Parathyroid adenoma (tissue), 2 donors: ENCODE results near the gene SNX20.

Experiments used
- H2AFZ ChIP-seq: fragments of 300-600 bp; sonication (generic); one replicate; pipeline ENCODE4 v1.7.0; 2017; ENCODE audit warnings: antibody characterized with exemption, mild to moderate bottlenecking
- H3K27ac ChIP-seq: fragments of 300-600 bp; sonication (generic); one replicate; pipeline ENCODE4 v1.7.0; 2017
- H3K27me3 ChIP-seq: fragments of 300-600 bp; sonication (generic); one replicate; pipeline ENCODE4 v1.7.0; 2017; ENCODE audit warnings: low read length; ENCODE audit not compliant: control insufficient read depth, insufficient read depth
- H3K36me3 ChIP-seq: fragments of 300-600 bp; sonication (generic); one replicate; pipeline ENCODE4 v1.7.0; 2017; ENCODE audit warnings: low read length; ENCODE audit not compliant: control insufficient read depth, insufficient read depth
- H3K4me1 ChIP-seq: fragments of 300-600 bp; sonication (generic); one replicate; pipeline ENCODE4 v1.7.0; 2017; ENCODE audit warnings: control low read depth
- H3K4me2 ChIP-seq: fragments of 300-600 bp; sonication (generic); one replicate; pipeline ENCODE4 v1.7.0; 2017; ENCODE audit warnings: low read length
- H3K4me3 ChIP-seq: fragments of 300-600 bp; sonication (generic); one replicate; pipeline ENCODE4 v1.7.0; 2017; ENCODE audit warnings: low read depth, low read length
- H3K79me2 ChIP-seq: fragments of 300-600 bp; sonication (generic); one replicate; pipeline ENCODE4 v1.7.0; 2017; ENCODE audit warnings: control low read depth
- H3K9ac ChIP-seq: fragments of 300-600 bp; sonication (generic); one replicate; pipeline ENCODE4 v1.7.0; 2017; ENCODE audit warnings: mild to moderate bottlenecking
- H3K9me3 ChIP-seq: fragments of 300-600 bp; sonication (generic); one replicate; pipeline ENCODE4 v1.7.0; 2017; ENCODE audit warnings: low read length; ENCODE audit not compliant: control insufficient read depth
- TF ChIP-seq, protein P1 (sequence below): fragments of 300-600 bp; sonication (generic); IDR thresholded peaks from one replicate; pipeline ENCODE4 v1.7.0; 2017; ENCODE audit warnings: antibody characterized with exemption, mild to moderate bottlenecking
- donor health status: primary hyperparathyroidism.

SNX20 gene

DNA sequence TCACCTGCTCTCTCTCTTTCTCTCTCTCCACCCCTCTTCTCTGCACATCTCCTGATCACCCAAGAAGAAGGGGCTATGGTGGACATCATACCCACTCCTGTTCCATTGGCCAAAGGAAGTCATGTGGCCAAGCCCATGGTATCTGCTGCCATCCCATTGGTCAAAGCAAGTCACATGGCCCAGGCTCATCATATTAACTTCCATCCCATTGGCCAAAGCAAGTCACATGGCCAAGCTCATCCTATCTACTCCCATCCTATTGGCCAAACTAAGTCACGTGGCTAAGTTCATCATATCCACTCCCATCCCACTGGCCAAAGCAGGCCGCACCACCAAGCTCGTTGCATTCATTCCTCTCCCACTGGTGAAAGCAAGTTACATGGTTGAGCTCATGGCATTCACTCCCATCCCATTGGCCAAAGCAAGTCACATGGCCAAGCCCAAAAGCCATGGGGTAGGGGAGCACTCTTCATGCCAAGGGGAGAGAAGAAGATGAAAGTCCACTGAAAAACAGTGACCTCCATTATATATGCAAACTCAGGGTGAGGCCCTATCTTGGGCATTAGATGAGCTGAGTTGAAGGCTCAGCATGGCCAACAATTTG lies 29.2 kb downstream of the SNX20 start:
- Histone ChIP-seq H3K4me3 (no peak overlapping the region), H3K4me1 (no peaks in the 10 kb centered on the region), H3K27ac (no peak overlapping the region), H3K4me2 (no peak overlapping the region), H2AFZ (no peak overlapping the region), H3K36me3 (no peaks in the 10 kb centered on the region), H3K27me3 (no peaks in the 10 kb centered on the region), H3K79me2 (no peaks in the 10 kb centered on the region), H3K9ac (no peak overlapping the region), H3K9me3 (no peaks in the 10 kb centered on the region)
- TF ChIP-seq, protein P1, sequence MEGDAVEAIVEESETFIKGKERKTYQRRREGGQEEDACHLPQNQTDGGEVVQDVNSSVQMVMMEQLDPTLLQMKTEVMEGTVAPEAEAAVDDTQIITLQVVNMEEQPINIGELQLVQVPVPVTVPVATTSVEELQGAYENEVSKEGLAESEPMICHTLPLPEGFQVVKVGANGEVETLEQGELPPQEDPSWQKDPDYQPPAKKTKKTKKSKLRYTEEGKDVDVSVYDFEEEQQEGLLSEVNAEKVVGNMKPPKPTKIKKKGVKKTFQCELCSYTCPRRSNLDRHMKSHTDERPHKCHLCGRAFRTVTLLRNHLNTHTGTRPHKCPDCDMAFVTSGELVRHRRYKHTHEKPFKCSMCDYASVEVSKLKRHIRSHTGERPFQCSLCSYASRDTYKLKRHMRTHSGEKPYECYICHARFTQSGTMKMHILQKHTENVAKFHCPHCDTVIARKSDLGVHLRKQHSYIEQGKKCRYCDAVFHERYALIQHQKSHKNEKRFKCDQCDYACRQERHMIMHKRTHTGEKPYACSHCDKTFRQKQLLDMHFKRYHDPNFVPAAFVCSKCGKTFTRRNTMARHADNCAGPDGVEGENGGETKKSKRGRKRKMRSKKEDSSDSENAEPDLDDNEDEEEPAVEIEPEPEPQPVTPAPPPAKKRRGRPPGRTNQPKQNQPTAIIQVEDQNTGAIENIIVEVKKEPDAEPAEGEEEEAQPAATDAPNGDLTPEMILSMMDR, result no peak

DNA sequence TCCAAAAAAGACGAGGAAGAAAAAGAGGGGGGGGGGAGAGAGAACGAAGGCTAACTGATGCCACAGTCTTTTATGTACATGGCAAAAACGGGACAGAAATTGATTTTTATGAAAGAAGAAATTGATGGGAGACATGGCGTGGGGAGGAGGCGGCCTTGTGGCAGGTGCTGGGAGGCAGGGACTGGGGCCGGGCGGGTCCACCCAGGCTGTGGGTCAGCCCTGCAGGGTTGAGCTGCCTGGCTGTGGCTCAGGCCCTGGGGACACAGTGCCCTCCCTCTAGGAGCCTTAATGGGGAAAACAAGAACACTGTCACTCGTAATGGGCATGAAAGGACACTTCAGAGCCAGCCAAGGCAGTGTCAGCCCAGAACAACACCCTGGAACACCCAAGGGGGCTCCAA lies 34.8 kb downstream of the SNX20 start:
- TF ChIP-seq, protein P1, result no peak

DNA sequence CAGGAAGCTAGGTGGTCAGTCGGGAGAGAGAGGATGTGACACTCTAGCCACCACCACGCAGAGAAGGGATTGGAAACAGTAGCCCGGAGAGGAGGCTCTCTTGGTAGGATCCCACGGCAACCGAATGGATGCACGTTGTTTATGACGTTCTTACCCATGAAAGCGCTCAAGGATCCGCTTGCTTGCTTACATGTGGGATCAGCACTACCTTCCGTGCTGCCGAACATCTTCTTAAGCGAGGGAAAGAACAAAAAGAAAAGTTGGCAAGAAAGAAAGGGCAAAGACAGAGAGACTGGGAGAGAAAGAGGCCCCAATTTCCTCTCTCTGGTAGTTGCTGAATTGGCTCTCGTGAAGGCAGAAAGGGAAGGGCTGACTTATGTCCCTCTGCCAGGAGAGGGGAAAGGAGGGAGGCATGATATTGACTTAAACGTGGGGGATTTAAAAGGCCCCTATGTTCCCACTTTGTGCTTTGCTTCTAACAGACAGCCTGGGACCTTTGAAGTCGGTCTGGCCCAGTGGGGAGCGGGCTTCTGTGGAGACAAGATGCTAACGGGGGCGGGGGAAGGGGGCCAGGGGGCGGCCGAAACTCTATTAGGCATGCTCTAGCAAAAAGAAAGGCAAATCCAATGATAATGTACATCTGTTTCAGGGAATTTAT lies 35.4 kb downstream of the SNX20 start:
- no peaks in the 10 kb centered on the region for H3K36me3 ChIP-seq
- H3K27ac ChIP-seq, result no peak overlapping the region
- H3K4me3 ChIP-seq, result no peak overlapping the region
- H3K9ac ChIP-seq, result no peak overlapping the region
- TF ChIP-seq, protein P1, result no peak
- H3K9me3 ChIP-seq, result no peaks in the 10 kb centered on the region
- no peaks in the 10 kb centered on the region for H3K4me1 ChIP-seq
- H3K4me2 ChIP-seq, result no peak overlapping the region
- H3K79me2 ChIP-seq, result no peaks in the 10 kb centered on the region
- no peak overlapping the region for H2AFZ ChIP-seq
- no peaks in the 10 kb centered on the region for H3K27me3 ChIP-seq

More for the DNA sequence above, 34.8 kb downstream of the SNX20 start:
- no peak overlapping the region for H2AFZ ChIP-seq
- no peak overlapping the region for H3K27ac ChIP-seq
- no peaks in the 10 kb centered on the region for H3K36me3 ChIP-seq
- H3K4me2 ChIP-seq, result no peak overlapping the region
- H3K4me1 ChIP-seq, result no peaks in the 10 kb centered on the region
- H3K79me2 ChIP-seq, result no peaks in the 10 kb centered on the region
- H3K4me3 ChIP-seq, result no peak overlapping the region
- no peak overlapping the region for H3K9ac ChIP-seq
- no peaks in the 10 kb centered on the region for H3K27me3 ChIP-seq
- H3K9me3 ChIP-seq, result no peaks in the 10 kb centered on the region

DNA sequence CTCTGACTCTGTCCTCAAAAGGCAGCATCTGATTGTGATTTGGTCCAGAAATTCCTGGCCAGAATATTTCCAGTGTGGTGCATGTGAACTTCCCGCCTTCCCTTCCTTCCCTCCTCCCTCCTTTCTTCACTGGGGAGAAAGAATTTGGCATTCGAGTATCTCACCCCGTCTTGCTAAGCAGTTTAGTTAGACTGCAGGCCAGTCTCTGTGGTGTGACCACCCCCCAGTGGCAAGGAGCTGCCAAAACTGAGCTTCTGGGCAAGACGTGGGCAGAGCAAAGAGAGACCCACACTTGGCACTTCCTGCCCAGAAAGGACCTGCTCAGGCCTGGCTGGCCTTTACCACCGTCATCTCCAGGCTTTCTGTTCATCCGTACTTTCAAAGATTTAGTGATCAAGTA lies 36.4 kb downstream of the SNX20 start:
- no peak overlapping the region for H3K4me3 ChIP-seq
- H2AFZ ChIP-seq, result no peak overlapping the region
- H3K9ac ChIP-seq, result no peak overlapping the region
- no peak overlapping the region for H3K4me2 ChIP-seq
- H3K79me2 ChIP-seq, result no peaks in the 10 kb centered on the region
- no peaks in the 10 kb centered on the region for H3K27me3 ChIP-seq
- no peak overlapping the region for H3K27ac ChIP-seq
- H3K36me3 ChIP-seq, result no peaks in the 10 kb centered on the region
- TF ChIP-seq, protein P1, result no peak
- H3K9me3 ChIP-seq, result no peaks in the 10 kb centered on the region
- no peaks in the 10 kb centered on the region for H3K4me1 ChIP-seq

DNA sequence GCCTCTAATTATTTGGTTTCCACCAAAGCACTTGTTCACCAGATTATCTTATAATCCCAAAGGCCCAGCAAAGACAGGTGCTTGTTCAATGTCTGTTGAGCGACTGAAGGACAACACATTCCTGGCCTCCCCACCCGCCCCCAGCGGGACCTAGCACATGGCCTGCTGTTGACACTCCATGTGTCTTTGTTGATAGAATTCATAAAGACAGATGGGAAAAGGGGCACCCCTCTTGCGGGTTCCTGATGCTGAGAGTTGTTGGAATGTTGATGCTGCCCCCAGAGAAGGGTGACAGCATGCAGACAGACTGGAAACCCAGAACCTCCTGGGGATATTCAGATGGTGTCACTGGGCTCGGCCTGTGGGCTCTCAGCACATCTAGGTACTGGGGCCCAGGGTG lies 36.9 kb downstream of the SNX20 start:
- Histone ChIP-seq H2AFZ (no peak overlapping the region), H3K4me1 (no peaks in the 10 kb centered on the region), H3K79me2 (no peaks in the 10 kb centered on the region), H3K4me2 (no peak overlapping the region), H3K36me3 (no peaks in the 10 kb centered on the region), H3K9ac (no peak overlapping the region), H3K9me3 (no peaks in the 10 kb centered on the region), H3K27ac (no peak overlapping the region), H3K27me3 (no peaks in the 10 kb centered on the region), H3K4me3 (no peak overlapping the region)
- TF ChIP-seq, protein P1, result no peak
